Inflammatory macrophage treated with lipopolysaccharide for 1 hour (primary cell): ENCODE measurements around the gene NRAP.

Experiments
- DNase-seq, 2 donors: peaks; one replicate each; pipeline ENCODE4 v3.0.0-alpha.2; 2020 to 2022

The NRAP gene

GRCh38 chr10:113605268-113605978, 58.4 kb downstream of the NRAP start:
- DNase-seq = no peak

GRCh38 chr10:113604572-113604971, 59.3 kb downstream of the NRAP start:
- DNase-seq = no peak

GRCh38 chr10:113603057-113603777, 60.6 kb downstream of the NRAP start:
- DNase-seq = peak in 1 of 2 donors; percentile 6

GRCh38 chr10:113600569-113600968, 63.3 kb downstream of the NRAP start:
- no peak for DNase-seq

GRCh38 chr10:113594652-113595051, 69.2 kb downstream of the NRAP start:
- no peak for DNase-seq

- no peak for DNase-seq
Measured at GRCh38 chr10:113592380-113592779, 71.5 kb downstream of the NRAP start.

DNA sequence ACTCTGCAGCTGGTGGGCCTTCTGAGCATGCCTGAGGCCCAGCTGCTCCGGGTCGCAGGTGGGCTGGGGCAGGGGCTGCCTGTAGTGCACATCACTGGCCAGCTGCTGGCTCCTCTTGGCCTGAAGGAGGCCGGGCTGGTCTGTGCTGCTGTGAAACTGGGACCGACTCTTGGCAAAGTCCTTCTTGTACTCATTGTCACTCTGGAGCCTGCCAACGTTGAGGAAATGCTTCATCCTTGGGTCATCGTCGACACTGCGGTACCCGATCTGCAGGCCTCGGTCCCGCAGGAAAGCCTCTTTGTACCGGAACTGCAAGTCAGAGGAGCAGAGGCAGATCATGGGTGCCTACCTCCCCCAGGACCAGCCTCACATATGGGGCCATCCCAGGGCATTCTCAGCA, 73.3 kb downstream of the NRAP start:
- no peak for DNase-seq

GRCh38 chr10:113589201-113589770, 74.6 kb downstream of the NRAP start:
- no peak for DNase-seq

DNA sequence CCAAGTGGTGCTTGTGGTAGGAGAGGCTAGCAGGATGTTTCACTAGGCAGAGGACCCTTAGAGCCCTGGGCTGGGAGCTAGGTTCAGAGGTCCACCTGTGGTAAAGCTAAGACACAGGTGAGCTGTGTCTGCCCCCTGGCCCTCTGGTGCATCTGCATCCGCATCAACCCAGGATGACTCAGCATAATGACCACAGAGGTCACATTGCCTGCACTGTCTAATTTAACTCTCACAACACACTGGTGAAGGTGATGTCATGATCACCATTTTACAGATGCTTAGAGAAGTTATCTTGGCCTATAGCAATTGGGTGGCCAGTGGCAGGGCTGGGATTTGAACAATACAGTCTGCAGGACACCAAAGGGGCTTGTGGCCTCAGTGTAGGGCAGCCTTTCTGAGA, 77.9 kb downstream of the NRAP start:
- peak in 1 of 2 donors; percentile 11 for DNase-seq

DNA sequence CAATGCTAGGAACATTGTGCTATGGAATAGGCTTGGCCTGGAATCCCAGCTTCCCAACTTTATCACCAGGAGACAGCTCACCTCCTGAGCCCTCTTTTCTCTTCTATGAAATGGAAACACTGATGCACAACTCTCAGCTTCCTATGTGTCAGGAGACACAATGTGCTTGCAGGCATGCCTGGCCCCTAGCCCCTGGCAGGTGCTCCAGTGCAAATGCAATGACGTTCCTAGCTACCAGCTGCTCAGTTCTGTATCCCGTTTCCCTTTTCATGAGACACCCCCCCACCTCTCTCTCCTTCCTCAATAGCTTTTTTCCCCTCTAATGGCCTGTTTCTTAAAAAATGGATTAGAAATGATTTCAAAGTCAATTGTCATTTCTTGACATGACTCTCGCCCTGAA, 80.3 kb downstream of the NRAP start:
- no peak for DNase-seq

DNA sequence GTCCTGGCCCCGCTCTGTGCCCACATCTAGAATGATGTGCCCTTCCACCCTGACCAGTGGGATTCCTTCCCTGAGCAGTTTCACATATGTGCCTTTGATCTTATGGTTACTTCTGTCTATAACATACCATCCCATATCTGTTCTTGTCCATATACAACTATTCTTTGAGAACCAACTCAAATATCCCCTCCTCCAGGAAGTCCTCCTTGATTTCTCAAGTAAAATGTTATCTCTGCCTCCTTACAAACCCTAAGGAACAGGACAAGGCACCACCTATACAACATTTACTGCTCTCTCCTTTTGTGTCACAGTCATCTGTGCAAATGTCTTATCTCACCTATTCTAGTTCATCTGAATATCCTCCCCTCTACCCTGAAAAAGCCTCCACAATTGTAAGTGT, 82.7 kb downstream of the NRAP start:
- DNase-seq = no peak

DNA sequence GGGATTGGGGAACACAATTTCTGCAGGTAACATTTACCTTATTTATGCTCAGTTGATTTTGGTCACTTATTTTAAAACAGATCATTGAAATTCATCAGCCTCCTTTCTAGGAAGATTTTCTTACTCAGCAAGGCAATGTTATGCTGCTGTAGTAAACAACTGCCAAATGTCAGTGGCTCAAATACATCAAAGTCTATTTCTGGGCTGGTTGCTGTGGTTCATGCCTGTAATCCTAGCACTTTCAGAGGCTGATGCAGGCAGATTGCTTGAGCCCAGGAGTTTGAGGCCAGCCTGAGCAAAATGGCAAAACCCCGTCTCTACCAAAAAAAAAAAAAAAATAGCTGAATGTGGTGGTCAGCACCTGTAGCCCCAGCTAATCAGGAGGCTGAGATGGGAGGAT, 85.1 kb downstream of the NRAP start:
- no peak for DNase-seq

- DNase-seq = no peak
Measured at GRCh38 chr10:113576852-113577251, 87.0 kb downstream of the NRAP start.

DNA sequence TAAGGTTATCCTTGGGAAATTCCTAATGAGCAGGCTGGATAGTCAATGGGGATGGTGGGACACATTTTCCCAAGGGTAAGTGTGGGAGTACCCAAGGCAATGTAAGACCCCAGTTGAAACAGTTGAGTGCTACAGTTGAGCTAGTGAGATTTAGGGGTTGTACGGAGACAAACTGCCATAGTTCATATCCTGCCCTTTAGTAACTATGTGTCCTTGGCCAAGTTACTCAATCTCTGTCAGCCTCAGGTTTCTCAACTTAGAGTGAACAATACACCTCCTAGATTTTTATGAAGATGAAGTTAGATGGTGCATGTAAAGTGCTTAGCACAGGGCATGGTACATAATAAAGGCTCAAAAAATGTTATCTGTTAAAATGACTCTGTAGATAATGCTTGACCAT, 90.5 kb downstream of the NRAP start:
- DNase-seq = no peak

DNA sequence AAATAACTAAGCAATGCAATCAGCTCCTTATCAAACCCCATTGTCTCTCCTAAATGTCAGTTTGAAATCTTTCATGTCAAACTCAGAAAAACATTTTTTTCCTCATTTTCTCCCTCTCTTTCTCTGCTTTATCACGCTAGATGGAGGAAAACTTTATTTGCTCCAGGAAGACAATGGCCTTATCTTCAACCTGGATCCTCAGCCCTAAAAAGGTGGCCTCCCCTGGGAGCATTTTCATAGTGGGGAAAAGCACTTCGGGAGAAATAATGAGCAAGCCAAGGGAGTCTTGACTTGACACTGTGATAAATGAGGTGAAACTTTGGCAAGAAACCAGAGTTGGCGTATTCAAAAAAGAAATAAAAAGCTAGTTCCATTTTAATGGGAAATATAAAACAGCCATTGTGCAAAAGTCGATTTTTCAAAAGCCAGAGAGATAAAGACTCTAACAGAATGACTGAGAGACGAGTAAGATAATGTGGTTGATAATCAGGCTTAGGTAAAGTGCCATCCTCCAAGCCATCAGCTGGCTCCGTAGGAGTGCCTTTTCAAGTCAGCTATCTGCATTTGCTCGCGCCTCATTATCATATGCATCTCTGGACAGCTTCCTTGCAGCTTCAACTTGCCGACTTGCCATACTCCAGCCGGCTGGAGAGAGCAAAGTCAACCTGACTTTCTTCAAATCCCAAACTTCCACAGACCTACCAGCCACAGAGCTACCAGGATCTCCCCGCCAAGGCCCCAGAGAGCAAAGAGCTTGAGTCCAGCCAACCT, 91.1 kb downstream of the NRAP start:
- no peak for DNase-seq

DNA sequence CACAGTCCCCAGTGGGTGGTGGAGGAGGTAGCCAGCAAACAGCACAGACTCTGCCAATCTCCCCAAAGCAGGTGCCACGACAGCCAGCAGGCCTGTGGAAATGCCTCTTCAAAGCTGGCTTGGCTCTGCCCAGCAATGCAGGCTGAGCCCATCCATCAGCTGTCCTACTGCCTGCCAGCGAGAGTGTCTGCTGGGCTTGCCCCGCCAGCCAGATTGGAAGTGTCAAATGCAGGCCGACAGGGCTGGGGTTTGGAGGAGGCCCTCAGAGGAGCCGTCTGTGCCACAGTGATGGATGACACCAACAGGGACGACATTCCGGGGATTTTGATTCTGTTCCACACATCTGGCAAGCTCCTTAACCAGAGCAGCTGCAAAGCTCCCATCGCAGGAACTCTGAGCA, 94.3 kb downstream of the NRAP start:
- DNase-seq = no peak

- DNase-seq = no peak
Measured at GRCh38 chr10:113566888-113567287, 97.0 kb downstream of the NRAP start.

- no peak for DNase-seq
Measured at GRCh38 chr10:113565364-113565763, 98.5 kb downstream of the NRAP start.

- DNase-seq = peak; percentile 49 to 88
Measured at GRCh38 chr10:113563306-113564088, 100.3 kb downstream of the NRAP start.

GRCh38 chr10:113562704-113563103, 101.1 kb downstream of the NRAP start:
- no peak for DNase-seq

DNA sequence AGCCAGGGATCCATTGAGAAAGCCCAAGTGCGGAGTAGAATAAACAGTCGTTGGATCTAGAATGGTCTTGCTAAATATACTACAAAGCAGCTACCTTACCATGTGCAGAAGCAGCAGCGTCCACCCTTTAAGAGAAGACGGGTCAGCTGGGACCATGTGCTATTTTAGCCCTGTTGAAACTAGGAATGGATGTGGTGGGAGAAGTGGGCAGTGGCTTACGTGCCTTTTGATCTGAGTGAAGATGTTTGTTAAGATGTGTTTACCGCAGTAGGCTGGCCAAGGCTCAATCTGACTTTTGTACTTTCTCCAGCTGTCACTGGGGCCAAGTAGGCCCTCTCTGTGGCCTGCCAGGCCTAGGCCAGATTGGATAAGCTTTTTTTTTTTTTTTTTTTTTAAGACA, 101.8 kb downstream of the NRAP start:
- no peak for DNase-seq

DNA sequence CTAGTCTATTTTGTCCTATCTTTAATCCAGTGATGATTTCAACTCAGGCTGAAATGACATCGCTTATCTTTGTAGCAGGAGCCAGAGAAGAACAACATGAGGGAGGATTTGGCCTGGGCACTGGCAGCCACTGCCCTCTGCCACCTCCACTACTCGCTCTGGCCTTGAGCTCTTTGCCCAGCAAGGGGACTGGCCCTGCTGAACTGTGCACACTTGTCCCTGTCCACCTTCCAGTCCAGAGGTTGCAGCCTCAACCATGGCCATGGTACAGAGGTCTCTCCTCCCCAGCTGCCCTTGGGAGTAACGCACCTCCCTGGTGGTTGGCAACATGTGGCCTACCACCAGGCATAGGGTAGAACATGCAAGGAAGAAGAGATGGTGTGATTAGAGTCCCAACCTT, 102.6 kb downstream of the NRAP start:
- DNase-seq = no peak

DNA sequence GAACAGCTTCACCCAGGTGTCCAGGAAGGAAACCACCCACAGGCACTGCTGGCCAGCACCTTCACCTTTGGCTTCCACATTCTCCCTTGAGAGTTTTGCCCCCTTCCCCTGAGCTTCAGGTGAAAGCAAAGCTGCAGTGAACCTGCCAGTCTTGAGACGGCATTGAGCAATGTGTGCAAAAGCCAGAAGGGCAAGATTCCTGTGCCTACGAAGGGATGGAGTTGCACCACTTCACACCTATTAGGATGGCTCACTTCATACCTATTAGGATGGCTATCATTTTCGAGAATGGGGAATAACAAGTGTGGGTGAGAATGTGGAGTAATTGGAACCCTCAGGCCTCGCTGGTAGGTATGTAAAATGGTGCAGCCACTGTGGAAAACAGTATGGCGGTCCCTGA, 103.8 kb downstream of the NRAP start:
- DNase-seq = no peak
